H9 (cell line): Measurements from ENCODE around the gene RIMBP2. TPM values are rescaled to one million over a fixed set of nuclear protein-coding genes. Genes with fewer than 3 reads are reported as not detected.

Source experiments
- DNase-seq: peaks from one replicate; pipeline ENCODE4 v3.0.0-alpha.2; 2017
- H2AFZ ChIP-seq: one replicate; pipeline ENCODE4 v1.6.1; 2013; ENCODE audit warnings: mild to moderate bottlenecking, low read length, control low read depth, moderate library complexity
- H2AK5ac ChIP-seq: 2 replicates; pipeline ENCODE4 v1.6.1; 2013; ENCODE audit warnings: low read length, control low read depth, mixed read lengths; ENCODE audit not compliant: insufficient read length
- H2BK120ac ChIP-seq: one replicate; pipeline ENCODE4 v1.6.1; 2013; ENCODE audit warnings: low read depth, mild to moderate bottlenecking, low read length, control low read depth, inconsistent platforms; ENCODE audit not compliant: poor library complexity, severe bottlenecking
- H2BK12ac ChIP-seq: 2 replicates; pipeline ENCODE4 v1.6.1; 2013; ENCODE audit warnings: low read length, control low read depth, mixed read lengths, low read depth; ENCODE audit not compliant: insufficient read length
- H2BK15ac ChIP-seq: 2 replicates; pipeline ENCODE4 v1.6.1; 2013; ENCODE audit warnings: low read depth, low read length, control low read depth
- H2BK20ac ChIP-seq: one replicate; pipeline ENCODE4 v1.6.1; 2013; ENCODE audit warnings: low read depth, mild to moderate bottlenecking, low read length, control low read depth, inconsistent platforms; ENCODE audit not compliant: poor library complexity, severe bottlenecking
- H2BK5ac ChIP-seq: 2 replicates; pipeline ENCODE4 v1.6.1; 2013; ENCODE audit warnings: low read length, control low read depth, mixed read lengths; ENCODE audit not compliant: insufficient read length
- H3K14ac ChIP-seq: 2 replicates; pipeline ENCODE4 v1.6.1; 2013; ENCODE audit warnings: low read length, control low read depth; ENCODE audit not compliant: insufficient read depth
- H3K18ac ChIP-seq: 2 replicates; pipeline ENCODE4 v1.6.1; 2013; ENCODE audit warnings: low read depth, mild to moderate bottlenecking, mixed read lengths, low read length, control low read depth; ENCODE audit not compliant: insufficient read length
- H3K23ac ChIP-seq: 2 replicates; pipeline ENCODE4 v1.6.1; 2013; ENCODE audit warnings: low read length, control low read depth, mixed read lengths, low read depth; ENCODE audit not compliant: insufficient read length
- H3K23me2 ChIP-seq: 2 replicates; pipeline ENCODE4 v1.6.1; 2013; ENCODE audit warnings: low read depth, mild to moderate bottlenecking, mixed read lengths, low read length, control low read depth; ENCODE audit not compliant: insufficient read length, poor library complexity, severe bottlenecking
- H3K27ac ChIP-seq: 2 replicates; pipeline ENCODE4 v1.5.1; 2013; ENCODE audit warnings: low read length, control low read depth, mixed read lengths, low read depth; ENCODE audit not compliant: insufficient read length
- H3K27me3 ChIP-seq: 2 replicates; pipeline ENCODE4 v1.6.1; 2013; ENCODE audit warnings: low read length, control low read depth, inconsistent platforms; ENCODE audit not compliant: insufficient read depth
- H3K4ac ChIP-seq: 2 replicates; pipeline ENCODE4 v1.6.1; 2013; ENCODE audit warnings: low read depth, mild to moderate bottlenecking, control low read depth, inconsistent platforms, low read length, moderate library complexity
- H3K4me1 ChIP-seq: 2 replicates; pipeline ENCODE4 v1.6.1; 2013; ENCODE audit warnings: low read length, control low read depth, inconsistent platforms; ENCODE audit not compliant: insufficient read depth
- H3K4me2 ChIP-seq: 2 replicates; pipeline ENCODE4 v1.6.1; 2013; ENCODE audit warnings: low read length, control low read depth, mixed read lengths; ENCODE audit not compliant: insufficient read length, insufficient read depth
- H3K56ac ChIP-seq: 2 replicates; pipeline ENCODE4 v1.6.1; 2013; ENCODE audit warnings: low read depth, mild to moderate bottlenecking, mixed read lengths, low read length, control low read depth; ENCODE audit not compliant: insufficient read length
- H3K79me1 ChIP-seq: 2 replicates; pipeline ENCODE4 v1.6.1; 2013; ENCODE audit warnings: low read depth, mild to moderate bottlenecking, moderate library complexity, low read length, control low read depth, inconsistent platforms; ENCODE audit not compliant: insufficient read depth, poor library complexity, severe bottlenecking
- H3K79me2 ChIP-seq: 2 replicates; pipeline ENCODE4 v1.6.1; 2013; ENCODE audit warnings: low read length, control low read depth, inconsistent platforms; ENCODE audit not compliant: insufficient read depth
- H3K9ac ChIP-seq: 2 replicates; pipeline ENCODE4 v1.6.1; 2013; ENCODE audit warnings: low read length, control low read depth, mixed read lengths; ENCODE audit not compliant: insufficient read length; ENCODE audit errors: extremely low read depth
- H3K9me3 ChIP-seq: one replicate; pipeline ENCODE4 v1.6.1; 2013; ENCODE audit warnings: low read depth, low read length, inconsistent platforms; ENCODE audit not compliant: control insufficient read depth
- H3T11ph ChIP-seq: one replicate; pipeline ENCODE4 v1.6.1; 2013; ENCODE audit warnings: mild to moderate bottlenecking, low read length, control low read depth, inconsistent platforms
- H4K20me1 ChIP-seq: one replicate; pipeline ENCODE4 v1.6.1; 2013; ENCODE audit not compliant: control insufficient read depth, insufficient read length, insufficient read depth
- H4K5ac ChIP-seq: 2 replicates; pipeline ENCODE4 v1.6.1; 2013; ENCODE audit warnings: low read depth, mild to moderate bottlenecking, mixed read lengths, low read length, control low read depth; ENCODE audit not compliant: insufficient read length
- H4K8ac ChIP-seq: replicated peaks from 2 replicates; pipeline ENCODE4 v1.6.1; 2013; ENCODE audit warnings: low read length, control low read depth, mixed read lengths, low read depth; ENCODE audit not compliant: insufficient read length
- H4K91ac ChIP-seq: 2 replicates; pipeline ENCODE4 v1.6.1; 2013; ENCODE audit warnings: low read depth, mild to moderate bottlenecking, moderate library complexity, mixed read lengths, low read length, control low read depth; ENCODE audit not compliant: insufficient read length
- H3K27ac Mint-ChIP-seq, 3 experiments: 2 replicates in 2 of 3; 3 replicates in 1 of 3; pipeline ENCODE4 v1.8.0; 2020 to 2021; ENCODE audit warnings: mixed read lengths in 3 of 3, mild to moderate bottlenecking in 1 of 3, moderate library complexity in 1 of 3
- H3K27me3 Mint-ChIP-seq: 2 replicates; pipeline ENCODE4 v1.8.0; 2021; ENCODE audit warnings: low read depth, mild to moderate bottlenecking, moderate library complexity, mixed read lengths
- H3K36me3 Mint-ChIP-seq, 3 experiments: 2 replicates in 2 of 3; 3 replicates in 1 of 3; pipeline ENCODE4 v1.8.0; 2020 to 2021; ENCODE audit warnings: low read depth in 3 of 3, mixed read lengths in 3 of 3; ENCODE audit not compliant: insufficient read depth in 1 of 3
- H3K4me1 Mint-ChIP-seq, 2 experiments: 2 replicates each; pipeline ENCODE4 v1.8.0; 2020; ENCODE audit warnings: mixed read lengths in 2 of 2
- H3K4me3 Mint-ChIP-seq, 2 experiments: 2 replicates in 1 of 2; 3 replicates in 1 of 2; pipeline ENCODE4 v1.8.0; 2020 to 2021; ENCODE audit warnings: mild to moderate bottlenecking in 2 of 2, mixed read lengths in 2 of 2, moderate library complexity in 1 of 2
- H3K9me3 Mint-ChIP-seq, 2 experiments: 2 replicates in 1 of 2; 3 replicates in 1 of 2; pipeline ENCODE4 v1.8.0; 2020; ENCODE audit warnings: mild to moderate bottlenecking in 2 of 2, mixed read lengths in 2 of 2, moderate library complexity in 1 of 2
- WGBS: extraction: QIAGEN DNeasy Blood & Tissue Kit; methylation state at CpG from one replicate; pipeline ENCODE4 v1.1.7; 2013; ENCODE audit warnings: missing lambda C conversion rate, low lambda C conversion rate, mixed read lengths; ENCODE audit not compliant: insufficient read length; ENCODE audit errors: extremely low coverage; 5-methylcytosine and 5-hydroxymethylcytosine counted together
- total RNA-seq: library from RNA; stranded (reverse); gene quantifications from 2 replicates; pipeline ENCODE4 v1.2.1, GENCODE V29; 2021
- TF ChIP-seq, protein P1 (sequence below): fragments of 200-600 bp; sonication (generic); conservative IDR thresholded peaks from 3 replicates; pipeline ENCODE4 v1.8.0; 2021; ENCODE audit warnings: antibody characterized with exemption, mild to moderate bottlenecking

Gene RIMBP2
- total RNA-seq, 1 experiment from 2014 or later, result 0.70 TPM

DNA sequence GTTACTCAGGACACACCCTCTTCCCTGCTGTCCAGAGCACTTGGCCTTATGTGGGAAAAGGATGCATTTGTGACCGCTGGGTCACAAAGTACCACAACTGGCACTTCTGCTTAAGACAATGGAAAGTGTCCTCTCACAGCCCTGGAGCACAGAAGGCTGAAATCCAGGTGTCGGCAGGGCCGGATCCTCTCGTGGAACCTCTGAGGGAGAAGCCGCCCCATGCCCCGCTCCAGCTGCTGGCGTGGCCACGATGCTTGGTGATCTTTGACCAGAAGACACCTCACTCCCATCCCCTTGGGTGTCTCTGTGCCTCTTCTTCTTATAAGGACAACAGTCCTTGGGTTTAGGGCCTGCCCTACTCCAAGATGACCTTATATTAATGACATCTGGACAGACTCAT lies 221.4 kb downstream of the RIMBP2 start:
- H3K4me1 Mint-ChIP-seq, result peaks cover 3 to 5% of the 10 kb centered on the region in 2 experiments; a peak in 2 of 4 replicates
- no peak overlapping the region for H3K23ac ChIP-seq
- no peak overlapping the region for H3K14ac ChIP-seq
- no peak overlapping the region for H3K4me2 ChIP-seq
- no peak overlapping the region for H2BK5ac ChIP-seq
- H3K9me3 Mint-ChIP-seq, result peaks cover 0 to under 1% of the 10 kb centered on the region in 2 experiments; a peak in 2 of 5 replicates
- H3K27me3 Mint-ChIP-seq, result peaks cover 7% of the 10 kb centered on the region
- H4K20me1 ChIP-seq, result no peaks in the 10 kb centered on the region
- peaks cover 0 to 1% (median 0%) of the 10 kb centered on the region in 3 experiments; a peak in 1 of 7 replicates for H3K36me3 Mint-ChIP-seq
- H2BK15ac ChIP-seq, result no peak overlapping the region
- no peak overlapping the region for H3K4me3 Mint-ChIP-seq
- TF ChIP-seq, protein P1, sequence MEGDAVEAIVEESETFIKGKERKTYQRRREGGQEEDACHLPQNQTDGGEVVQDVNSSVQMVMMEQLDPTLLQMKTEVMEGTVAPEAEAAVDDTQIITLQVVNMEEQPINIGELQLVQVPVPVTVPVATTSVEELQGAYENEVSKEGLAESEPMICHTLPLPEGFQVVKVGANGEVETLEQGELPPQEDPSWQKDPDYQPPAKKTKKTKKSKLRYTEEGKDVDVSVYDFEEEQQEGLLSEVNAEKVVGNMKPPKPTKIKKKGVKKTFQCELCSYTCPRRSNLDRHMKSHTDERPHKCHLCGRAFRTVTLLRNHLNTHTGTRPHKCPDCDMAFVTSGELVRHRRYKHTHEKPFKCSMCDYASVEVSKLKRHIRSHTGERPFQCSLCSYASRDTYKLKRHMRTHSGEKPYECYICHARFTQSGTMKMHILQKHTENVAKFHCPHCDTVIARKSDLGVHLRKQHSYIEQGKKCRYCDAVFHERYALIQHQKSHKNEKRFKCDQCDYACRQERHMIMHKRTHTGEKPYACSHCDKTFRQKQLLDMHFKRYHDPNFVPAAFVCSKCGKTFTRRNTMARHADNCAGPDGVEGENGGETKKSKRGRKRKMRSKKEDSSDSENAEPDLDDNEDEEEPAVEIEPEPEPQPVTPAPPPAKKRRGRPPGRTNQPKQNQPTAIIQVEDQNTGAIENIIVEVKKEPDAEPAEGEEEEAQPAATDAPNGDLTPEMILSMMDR, result no peak
- no peak overlapping the region for H3T11ph ChIP-seq
- H3K18ac ChIP-seq, result no peak overlapping the region
- H4K5ac ChIP-seq, result no peak overlapping the region
- H2BK20ac ChIP-seq, result no peak overlapping the region
- H3K9ac ChIP-seq, result no peak overlapping the region
- no peaks in the 10 kb centered on the region for H3K79me1 ChIP-seq
- no peaks in the 10 kb centered on the region for H3K27me3 ChIP-seq
- H3K27ac ChIP-seq, result no peak overlapping the region
- no peak overlapping the region for H2BK12ac ChIP-seq
- no peak overlapping the region for H4K91ac ChIP-seq
- no peaks in the 10 kb centered on the region for H3K23me2 ChIP-seq
- H3K9me3 ChIP-seq, result no peaks in the 10 kb centered on the region
- H3K79me2 ChIP-seq, result no peaks in the 10 kb centered on the region
- no peak overlapping the region for H3K4ac ChIP-seq
- no peak for DNase-seq
- H3K56ac ChIP-seq, result no peak overlapping the region
- no peak overlapping the region for H3K27ac Mint-ChIP-seq
- H2AFZ ChIP-seq, result no peak overlapping the region
- H4K8ac ChIP-seq, result no peak overlapping the region
- H2BK120ac ChIP-seq, result no peak overlapping the region
- no peaks in the 10 kb centered on the region for H3K4me1 ChIP-seq
- WGBS, result no CpG with 5 or more reads among the region's 8 CpGs
- H2AK5ac ChIP-seq, result no peak overlapping the region
